Pons (tissue), 1 donor: Measurements from ENCODE around the gene FBXO24.

Experiments used
- DNase-seq: peaks from one replicate; pipeline ENCODE4 v3.0.0-alpha.2; 2016; ENCODE audit warnings: low spot score

Gene FBXO24

DNA sequence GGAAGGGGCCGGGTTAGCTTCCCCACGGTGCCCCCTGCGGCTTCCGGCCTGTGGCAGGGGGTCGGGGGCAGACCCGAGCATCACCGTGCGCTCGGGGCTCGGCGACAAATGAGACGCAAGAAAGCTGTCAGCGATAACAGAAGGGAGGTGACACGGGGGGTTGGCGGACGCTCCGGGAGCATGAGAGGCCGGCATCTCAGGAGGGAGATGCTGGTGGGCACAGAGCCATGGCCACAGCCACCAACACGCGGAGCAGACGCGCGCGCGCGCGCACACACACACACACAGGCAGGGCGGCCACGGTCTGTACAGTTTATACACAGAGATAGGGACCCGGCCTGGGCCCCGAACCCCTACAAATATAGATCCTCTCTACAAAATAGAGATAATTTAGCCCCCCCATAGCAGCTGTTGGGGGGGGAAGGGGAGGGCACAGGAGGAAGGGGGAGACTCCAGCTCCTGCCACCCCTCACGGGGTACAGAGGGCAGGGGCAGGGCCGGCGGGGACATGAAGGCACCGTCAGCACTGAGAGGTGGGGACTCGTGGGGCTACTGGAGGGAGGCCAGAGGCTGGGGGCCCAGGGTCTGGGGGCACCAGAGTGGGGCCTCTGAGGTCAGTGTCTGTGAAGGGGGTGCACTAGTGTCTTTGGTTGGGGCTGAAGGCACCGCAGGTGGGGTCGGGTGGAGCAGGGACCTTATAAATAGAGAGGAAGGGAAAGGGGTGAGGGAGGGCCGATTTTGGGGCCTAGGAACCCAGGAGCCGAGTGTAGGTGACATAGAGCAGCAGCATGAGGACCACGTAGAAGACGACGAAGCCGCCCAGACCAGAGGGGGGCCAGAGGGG is 11.5 kb upstream of the FBXO24 start:
- DNase-seq: no peak

DNA sequence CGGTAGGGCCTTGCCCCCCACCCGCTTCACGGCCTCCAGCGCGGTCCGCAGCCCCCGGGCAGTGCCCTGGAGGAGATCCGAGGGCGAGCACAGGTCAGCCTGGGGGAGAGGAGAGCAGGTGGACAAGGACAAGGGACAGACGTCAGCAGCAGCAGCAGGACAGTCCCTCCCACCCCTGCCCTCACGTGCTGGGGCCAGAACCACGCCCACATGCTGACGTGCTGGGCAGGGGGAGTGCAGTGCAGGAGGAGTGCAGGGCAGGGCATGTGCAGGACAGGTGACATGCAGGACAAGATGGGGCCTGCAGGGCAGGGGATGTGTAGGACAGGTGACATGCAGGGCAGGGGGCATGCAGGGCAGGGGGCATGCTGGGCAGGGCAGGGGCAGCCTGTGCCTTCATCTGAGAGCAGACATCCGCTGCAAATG is 10.9 kb upstream of the FBXO24 start:
- DNase-seq: no peak

DNA sequence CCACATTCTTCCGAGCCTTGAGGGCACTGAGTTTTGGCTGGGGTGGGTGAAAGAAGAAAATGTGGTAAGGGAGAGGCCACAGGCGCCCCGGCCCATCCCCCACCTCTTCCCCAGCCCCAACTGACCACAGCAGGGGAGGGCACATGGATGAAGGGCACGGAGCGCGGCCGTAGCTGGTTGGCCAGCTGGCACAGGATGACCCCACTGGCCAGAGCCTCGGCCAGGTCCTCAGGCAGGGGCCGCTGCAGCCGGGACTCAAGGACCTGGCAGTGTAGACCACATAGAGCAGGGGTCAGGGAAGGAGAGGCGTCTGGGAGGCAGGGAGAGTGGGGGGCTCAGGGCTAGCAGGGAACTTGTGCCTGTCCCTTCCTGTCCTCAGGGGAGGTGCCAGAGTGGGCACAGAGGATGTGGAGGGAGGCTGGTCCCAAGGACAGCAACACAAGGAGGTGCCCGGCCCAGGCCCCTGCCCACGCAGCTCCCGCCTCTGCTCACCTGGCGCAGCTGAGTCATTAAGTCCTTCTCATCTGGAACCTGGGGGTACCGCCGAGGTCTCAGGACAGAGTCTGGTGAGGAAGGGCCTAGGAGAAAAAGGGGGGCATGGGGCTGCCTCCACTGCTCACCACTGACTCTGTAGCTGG is 10.3 kb upstream of the FBXO24 start:
- no peak for DNase-seq

DNA sequence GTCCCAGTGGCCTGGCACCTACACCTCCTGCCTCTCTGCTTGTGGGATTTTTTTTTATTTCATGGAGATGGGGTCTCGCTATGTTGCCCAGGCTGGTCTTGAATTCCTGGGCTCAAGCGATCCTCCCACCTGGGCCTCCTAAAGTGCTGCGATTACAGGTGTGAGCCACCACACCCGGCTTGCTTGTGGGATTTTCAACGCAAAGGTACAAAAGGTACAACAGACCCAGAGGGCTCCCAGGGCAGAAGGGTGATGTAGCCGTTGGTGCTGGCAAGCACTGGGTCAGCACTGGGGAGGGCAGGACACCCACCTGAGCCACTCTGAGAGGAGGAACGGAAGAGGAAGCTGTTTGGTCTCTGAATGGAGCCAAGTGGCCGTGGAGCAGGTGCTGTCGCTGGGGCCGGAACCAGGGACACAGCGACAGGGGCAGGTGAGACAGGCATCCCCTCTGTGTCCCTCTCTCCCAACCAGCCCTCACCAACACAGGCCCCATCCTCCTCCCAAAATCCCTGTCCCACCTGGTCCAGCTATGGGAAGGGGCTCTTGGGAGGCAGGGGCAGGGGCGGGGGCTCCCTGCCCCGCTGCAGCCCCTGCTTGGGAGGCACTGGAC is 9.6 kb upstream of the FBXO24 start:
- no peak for DNase-seq

DNA sequence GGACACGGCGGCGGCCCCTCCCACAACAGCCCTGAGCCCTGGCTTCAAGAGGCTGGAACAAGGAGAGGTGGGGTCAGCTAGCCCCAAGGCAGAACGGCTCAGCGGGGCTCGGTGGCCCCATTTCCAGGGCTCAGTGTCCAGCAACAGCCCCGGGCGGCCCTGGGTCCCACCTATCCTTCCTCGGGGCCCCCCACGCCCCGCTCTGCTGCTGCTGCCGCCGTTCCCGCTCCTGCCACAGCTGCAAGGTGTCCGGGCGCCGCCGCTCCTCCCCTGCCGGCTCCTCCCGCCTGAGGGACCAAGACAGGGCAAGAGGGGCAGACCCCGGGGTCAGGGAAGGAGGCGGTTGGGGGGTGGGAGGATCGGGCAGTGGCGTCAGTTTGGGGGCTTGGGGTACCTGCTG is 9.0 kb upstream of the FBXO24 start:
- no peak for DNase-seq

DNA sequence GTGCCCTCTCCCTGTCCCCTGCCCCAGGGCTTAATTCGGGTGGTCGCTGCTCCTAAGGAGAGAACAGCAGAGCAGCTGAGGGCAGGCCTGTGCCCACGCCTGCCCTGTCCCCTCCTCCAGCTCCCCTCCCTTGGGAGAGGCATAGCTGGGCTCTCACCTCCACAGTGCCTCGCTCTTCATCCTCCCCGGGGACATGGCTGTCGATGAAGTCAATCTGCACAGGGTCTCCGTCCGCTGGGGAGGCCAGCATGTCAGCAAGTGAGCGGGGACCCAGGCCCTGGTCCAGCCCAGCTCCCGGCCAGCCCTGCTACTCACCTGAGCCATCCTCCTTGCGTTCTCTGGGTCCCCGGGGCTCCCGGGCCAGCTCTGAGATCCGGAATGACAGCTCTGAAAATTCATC is 8.6 kb upstream of the FBXO24 start:
- DNase-seq: no peak

DNA sequence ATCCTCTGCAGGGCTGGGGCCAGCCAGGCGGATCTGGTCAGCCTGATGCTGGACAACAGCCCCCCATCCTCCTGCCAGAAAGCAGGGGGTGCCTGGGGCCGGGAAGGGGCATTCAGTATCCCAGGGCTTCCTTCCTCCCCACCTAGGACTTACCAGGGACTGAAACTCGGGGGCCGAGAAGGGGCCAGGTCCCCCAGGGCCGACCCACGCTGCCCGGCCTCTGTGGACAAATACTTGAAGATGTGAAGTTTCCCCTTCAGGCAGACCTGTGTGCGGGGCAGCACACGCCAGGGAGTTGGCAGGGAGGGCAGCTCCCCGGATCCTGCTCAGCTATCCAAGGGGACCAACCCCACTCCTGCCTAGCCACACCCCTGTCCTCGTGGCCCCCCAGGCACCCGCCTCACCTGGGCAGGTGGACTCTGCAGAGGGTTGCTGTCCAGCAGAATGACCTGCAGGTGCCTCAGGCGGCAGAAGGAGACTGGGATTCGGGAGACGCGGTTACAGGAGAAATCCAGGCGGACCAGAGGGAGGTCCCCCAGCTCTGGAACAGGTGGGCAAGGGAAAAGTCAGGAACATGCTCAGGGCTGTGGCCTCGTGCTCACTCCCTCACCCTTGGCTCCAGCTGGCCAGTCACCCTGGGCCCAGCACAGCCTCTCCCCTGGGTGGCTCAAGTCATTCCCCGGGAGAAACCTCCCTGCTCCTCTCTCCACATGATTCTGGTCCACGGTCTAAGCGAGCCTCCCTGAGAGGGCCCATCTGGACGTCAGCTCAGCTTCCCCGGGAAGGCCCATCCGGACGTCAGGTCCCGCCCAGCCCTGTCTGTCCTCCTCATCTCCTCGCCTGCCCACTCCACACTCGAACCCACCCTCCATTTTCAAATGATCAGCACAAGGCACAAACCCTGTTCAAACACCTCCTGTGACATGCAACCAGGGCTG is 7.6 kb upstream of the FBXO24 start:
- no peak for DNase-seq

DNA sequence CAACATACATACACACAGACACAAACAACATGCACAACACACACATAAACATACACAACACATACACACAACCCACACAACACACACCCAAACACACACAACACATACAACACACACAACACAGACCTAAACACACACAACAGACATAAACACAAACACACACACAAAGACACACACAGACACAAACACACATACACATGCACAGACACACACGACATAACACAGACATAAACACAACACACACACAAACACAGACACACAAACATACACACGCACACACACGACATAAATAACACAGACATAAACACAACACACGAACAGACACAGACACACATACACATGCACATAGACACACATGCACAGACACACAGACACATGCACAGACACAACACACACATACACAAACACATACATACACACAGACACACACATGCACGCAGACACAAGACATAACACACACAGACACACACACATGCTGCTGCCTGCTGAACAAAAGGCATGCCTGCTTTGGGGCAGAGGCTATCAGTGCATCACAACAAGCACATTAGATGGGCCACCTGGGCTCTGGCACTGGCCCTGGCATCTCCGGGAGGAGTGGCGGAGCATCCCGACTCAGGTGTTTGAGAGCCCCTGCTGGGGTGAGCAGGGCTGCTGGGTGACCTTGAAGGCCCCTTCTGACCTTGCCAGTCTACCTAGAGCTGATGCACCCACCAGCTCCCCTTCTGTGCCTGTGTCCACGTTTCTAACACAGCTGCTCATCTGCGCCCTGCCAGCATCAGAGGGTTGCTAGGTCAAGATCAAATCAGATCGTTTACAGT is 5.5 kb upstream of the FBXO24 start:
- no peak for DNase-seq

DNA sequence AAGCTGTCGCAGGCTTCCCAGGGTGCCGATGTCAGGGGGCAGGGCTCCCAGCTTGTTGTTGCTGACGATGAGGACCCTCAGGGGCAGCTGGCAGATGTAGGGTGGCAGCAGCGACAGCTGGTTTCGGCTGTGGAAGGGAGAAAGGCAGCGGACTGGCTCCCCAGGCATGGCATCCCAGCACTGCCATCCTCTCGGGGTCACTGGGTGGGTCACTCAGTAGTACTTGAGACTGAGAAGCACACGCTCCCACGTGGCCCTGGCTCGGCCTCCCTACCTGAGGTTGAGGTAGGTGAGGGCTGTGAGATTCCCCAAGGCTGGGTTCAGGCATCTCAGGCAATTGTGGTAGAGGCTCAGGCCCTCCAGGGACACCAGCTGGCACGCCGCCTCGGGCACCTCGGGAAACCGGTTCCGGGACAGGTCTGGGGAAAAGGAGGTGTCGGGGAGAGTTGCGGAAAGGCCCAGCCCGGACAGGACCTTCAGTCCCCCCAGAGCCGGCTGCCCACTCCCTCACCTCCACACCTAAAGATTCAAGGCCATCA is 4.0 kb upstream of the FBXO24 start:
- no peak for DNase-seq

DNA sequence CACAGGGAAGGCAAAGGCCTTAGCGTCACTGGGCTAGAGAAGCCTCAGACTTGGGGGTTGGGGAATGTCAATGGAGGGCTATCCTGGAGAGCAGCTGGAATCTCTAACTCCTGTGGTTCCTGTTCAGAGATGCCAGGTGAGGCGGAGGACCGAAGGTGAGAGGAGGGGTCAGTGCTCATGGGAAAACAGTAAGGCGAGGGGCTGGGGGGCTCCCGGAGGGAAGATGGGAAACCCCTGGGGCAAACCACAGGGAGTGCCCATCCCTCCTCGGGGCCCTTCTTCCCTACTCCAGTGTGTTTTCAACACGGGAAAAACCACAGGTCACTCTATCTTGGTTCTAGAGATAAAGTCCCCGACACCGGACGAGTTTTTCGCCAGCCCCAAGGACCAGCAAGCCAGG is 3.5 kb upstream of the FBXO24 start:
- no peak for DNase-seq

DNA sequence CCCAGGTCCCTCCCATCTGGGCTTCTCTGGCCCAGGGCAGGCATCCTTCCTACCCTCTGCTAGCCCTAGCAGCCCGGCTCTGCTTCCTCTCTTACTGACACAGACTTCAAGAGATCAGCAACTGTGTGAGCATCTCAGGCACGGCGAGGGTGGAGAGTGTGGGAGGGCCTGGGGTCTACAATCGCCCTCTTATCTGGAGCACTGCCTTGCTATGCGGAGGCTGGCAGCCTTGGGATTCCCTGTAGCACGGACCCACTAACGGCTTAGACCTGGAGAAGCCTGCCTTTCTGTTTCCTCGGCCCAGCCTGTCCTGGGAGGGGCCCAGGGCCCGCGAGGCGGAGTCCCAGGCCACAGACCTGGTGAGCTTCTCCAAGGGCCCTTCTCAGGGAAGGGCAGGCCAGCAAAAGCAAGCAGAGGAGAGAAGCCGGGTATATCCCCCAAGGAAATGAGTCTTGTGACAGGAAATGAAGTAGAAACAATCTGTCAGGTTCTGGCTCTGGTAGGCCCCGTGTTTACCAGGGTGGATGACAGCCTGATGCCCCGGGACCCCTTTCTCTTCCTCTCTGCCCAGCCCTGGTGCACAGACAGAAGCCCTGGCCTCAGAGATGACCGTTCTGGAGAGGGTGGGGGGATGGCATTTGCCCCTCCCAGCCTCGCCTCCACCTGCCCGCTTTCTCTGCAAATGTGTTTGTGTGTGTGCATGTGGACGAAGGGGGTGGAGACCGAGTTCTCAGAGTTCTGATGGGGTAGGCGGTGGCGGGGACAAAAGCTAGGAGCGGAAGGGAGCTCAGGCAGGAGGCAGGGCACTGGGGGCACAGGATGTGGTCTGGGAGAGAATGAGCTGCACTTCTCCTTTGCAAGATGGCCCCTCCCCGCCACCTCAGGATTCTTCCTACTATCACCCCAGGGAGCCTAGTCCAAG is 2.7 kb upstream of the FBXO24 start:
- peak; percentile 67 for DNase-seq

DNA sequence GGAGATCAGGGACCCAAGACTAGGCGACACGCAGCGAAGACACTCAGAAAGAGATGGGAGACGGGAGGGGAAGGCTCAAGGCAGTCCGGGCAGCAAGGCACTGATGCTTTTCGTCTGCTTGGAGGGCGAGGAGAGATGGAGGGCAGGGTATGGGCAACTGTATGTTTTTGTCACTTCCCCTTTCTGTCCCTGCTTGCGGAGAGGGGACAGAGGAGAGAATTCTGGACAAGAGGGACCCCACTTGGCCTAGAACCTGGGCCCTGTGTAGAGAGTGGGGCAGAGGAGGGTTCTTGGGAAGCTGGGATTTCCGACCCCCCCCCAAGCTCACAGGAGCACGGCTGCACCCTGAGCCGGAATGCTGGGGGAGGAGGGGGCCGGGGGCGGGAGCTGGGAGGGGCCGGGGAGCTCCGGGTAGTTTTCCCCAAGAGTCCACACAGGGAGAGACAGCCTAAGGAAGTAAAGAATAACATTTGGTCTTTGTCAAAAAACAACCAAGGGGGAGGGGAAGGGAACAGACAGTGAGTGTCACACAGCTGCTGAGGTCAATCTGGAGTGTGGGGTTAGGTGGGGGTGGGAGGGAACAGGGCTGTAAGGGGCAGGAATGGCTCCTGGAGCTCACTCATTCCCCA is 2.0 kb upstream of the FBXO24 start:
- DNase-seq: no peak

DNA sequence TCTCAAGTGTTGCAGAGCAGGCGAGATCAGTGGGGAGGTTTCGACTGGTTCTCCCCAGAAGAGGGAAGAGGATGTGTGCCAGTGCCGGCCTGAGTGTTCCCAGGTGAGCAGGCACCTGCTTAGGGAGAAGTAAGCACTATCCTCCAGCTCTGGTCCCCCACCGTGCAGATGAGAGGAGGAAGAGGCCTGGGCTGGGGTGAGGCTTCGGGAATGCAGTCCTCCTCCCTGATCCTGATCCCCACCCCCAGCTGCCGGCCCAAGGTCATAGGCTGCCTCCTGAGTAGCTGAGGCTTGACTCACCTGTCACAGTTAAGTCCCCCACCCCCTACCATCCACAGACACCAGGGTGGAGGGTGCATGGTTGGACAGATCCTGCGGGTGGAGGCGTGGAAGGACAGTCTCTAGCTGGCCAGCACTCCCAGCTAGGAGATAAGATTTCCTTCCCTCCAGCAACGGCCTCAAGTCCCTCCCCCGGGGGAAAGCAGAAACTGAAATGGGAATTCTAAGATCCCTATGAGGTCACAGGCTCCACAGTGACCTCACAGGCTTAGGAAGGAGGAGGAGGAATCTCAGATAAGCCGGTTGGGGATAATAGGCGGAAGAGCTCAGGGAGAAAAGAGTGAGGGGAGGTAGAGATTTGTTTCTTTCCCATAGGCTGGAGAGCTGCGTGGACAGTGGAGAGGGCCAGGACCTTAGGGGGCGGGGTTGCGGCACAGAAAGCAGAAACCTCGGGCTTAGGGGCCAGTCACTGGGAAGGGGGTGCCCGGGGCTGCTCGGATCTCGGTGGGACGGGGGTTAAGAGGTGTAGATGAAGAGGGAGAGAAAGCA is 1.2 kb upstream of the FBXO24 start:
- peak; percentile 24 for DNase-seq

DNA sequence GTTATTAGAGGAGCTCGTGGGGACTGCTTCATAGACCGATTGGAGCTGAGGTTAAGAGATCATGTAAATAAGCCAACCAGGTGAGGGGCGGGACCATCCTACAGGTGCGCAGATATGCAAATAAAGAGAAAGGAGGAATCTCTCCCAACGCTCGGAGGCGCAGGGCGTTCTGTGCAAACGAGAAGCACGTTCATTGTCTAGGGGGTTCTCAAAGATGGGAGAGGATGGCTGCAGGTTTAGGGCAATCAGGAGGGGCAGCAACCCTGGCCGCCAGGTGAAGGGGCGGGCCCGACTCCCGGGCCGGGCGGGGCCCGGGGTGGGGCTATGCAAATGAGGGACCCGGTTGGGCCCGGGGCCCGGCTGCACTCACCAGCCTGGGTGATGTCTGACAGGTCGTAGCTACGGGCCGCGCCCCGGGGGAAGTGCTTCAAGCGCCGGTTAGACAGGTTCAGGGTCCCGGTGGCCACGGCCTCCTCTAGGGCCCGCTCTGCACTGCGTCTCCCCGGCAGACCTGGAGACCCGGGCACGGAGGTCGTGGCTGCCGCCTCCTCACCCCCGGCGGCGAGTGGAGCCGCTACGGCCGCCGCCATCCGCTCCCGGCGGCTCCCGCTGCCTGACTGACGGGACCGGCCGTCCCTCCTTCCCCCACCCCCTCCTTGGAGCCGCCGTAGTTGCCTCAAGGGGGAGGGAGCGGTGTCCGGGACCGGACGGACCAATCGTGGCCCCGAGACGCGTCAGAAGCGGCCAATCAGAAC is 440 bp upstream of the FBXO24 start, which contains the start of gene LRCH4:
LRCH4 (minus strand) TSS at position 619 of the 755 bp plus-strand sequence; CDS start at position 590, 29 bp downstream.
- DNase-seq: no peak

DNA sequence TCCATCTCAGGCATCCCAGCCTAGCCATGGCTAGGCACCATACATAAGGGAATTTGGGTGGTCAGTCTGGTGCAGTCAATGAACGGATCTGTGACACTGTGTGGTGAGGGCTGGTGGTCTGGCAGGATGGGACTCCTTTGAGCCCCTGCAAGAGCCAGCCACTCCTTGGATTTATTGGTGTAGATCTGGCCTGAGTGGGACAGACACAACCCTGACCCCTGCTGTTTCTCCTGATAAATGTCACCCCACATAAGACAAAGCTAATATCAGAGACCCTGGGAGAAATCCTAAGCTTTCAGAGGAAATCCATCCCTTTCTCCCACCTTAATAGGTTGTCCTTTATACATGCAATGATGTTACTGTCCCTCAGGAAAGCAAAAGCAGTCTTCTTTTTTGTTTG is 2.3 kb downstream of the FBXO24 start:
- no peak for DNase-seq

DNA sequence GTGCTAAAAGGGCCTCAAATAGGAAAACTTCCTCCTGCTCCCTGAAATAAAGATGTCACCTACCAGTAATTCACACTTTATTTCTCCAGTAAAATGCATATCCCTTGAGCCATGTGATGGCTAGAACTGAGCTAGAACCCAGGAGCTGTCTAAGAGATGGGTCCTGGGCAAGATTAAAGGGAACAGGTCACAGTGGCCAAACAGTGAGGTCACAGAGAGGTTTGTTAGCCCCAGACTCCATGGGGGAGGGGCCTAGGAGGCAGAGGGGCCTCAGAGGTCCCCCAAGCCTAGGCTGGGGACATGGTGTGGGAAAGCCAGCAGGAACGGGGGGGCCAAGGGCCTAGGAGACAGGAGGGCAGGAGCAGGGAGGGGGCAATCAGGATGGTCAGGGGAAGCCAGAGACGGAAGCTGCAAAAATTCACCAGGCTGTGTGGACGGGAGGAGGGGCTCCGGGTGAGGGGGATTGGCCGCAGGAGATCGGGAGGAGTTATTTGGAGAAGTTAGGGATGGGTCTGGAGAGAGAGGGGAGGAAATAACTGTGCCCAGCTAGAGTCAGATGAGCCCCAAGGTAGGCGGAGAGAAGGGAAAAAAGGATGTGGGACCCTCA is 3.3 kb downstream of the FBXO24 start:
- no peak for DNase-seq

DNA sequence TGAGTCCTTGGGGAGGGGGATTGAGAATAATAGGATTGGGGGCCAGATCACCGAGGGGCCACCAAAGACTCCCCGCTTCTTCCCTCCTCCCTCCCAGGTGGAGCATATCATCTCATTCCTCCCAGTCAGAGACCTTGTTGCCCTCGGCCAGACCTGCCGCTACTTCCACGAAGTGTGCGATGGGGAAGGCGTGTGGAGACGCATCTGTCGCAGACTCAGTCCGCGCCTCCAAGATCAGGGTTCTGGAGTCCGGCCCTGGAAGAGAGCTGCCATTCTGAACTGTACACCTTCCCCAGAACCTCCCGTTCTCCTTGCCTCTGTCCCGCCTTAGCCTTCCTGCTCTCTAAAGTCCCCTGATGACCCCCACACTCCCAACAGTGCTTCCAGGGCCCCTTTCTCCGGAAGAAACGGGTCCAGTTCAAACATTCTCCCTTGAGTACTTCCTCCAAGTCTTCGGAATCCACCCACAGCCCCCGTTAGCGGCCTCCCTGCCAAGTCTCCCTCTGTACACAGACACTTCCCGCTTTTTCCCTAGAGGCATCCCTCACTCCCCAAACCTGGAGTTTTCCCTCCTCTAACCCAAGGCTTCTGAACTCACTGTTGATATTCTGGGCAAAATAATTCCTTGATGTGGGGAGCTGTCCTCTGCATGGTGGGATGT is 4.1 kb downstream of the FBXO24 start:
- DNase-seq: no peak
